HG03439 (cell line): ENCODE results near the gene POLN.

Source experiments
- ATAC-seq: cut with Tn5 transposase; IDR thresholded peaks from one replicate; pipeline ENCODE4 v1.9.1; 2021; ENCODE audit warnings: mild to moderate bottlenecking, moderate library complexity; ENCODE audit not compliant: unreplicated experiment

Gene POLN

GRCh38 chr4:2089222-2089621 is 152.7 kb downstream of the POLN start:
- ATAC-seq = no peak

GRCh38 chr4:2087170-2087569 is 154.8 kb downstream of the POLN start:
- ATAC-seq = no peak

- no peak for ATAC-seq
These were observed 156.4 kb downstream of the POLN start for GRCh38 chr4:2085496-2085901.

GRCh38 chr4:2084316-2084715 is 157.6 kb downstream of the POLN start:
- ATAC-seq = no peak

GRCh38 chr4:2083826-2084160 is 158.1 kb downstream of the POLN start:
- ATAC-seq = no peak

GRCh38 chr4:2083116-2083825 is 158.7 kb downstream of the POLN start:
- no peak for ATAC-seq

- ATAC-seq = no peak
These were observed 159.3 kb downstream of the POLN start for GRCh38 chr4:2082627-2083026.

GRCh38 chr4:2082118-2082517 is 159.8 kb downstream of the POLN start:
- ATAC-seq = no peak

GRCh38 chr4:2081540-2081939 is 160.4 kb downstream of the POLN start:
- ATAC-seq = no peak

GRCh38 chr4:2080429-2081300 is 161.3 kb downstream of the POLN start:
- ATAC-seq = no peak

GRCh38 chr4:2079926-2080325 is 162.0 kb downstream of the POLN start:
- ATAC-seq = no peak

GRCh38 chr4:2079006-2079405 is 162.9 kb downstream of the POLN start:
- ATAC-seq = no peak

- ATAC-seq = no peak
These were observed 163.3 kb downstream of the POLN start for GRCh38 chr4:2078584-2078983.

- ATAC-seq = no peak
These were observed 164.1 kb downstream of the POLN start for GRCh38 chr4:2077537-2078460.

GRCh38 chr4:2076908-2077536 is 164.9 kb downstream of the POLN start:
- ATAC-seq = no peak

- ATAC-seq = no peak
These were observed 165.7 kb downstream of the POLN start for GRCh38 chr4:2075987-2076907.

GRCh38 chr4:2075171-2075986 is 166.5 kb downstream of the POLN start:
- no peak for ATAC-seq

- no peak for ATAC-seq
These were observed 167.3 kb downstream of the POLN start for GRCh38 chr4:2074588-2074987.
